WTC11 (cell line): ENCODE measurements around the gene RAC3. TPM values are rescaled to one million over a fixed set of nuclear protein-coding genes. Genes with fewer than 3 reads are reported as not detected.

Source experiments
- ATAC-seq: fragments of 200-7000 bp; cut with Tn5 transposase; 2 replicates; pipeline ENCODE4 v1.10.0; 2021; ENCODE audit warnings: mild to moderate bottlenecking, moderate library complexity
- CTCF ChIA-PET: fragments of 300-600 bp; sonication (Branson Sonifier 250); formaldehyde crosslinking; loops from one replicate; lab custom pipeline; 2021; ENCODE audit warnings: antibody characterized with exemption; lab: Charles Lee
- POLR2A ChIA-PET: fragments of 350-600 bp; sonication (Branson Sonifier 250); formaldehyde crosslinking; loops from one replicate; lab custom pipeline; 2021; ENCODE audit warnings: antibody characterized with exemption; lab: Charles Lee
- DNase-seq: peaks from one replicate; pipeline ENCODE4 v3.0.0; 2021; ENCODE audit warnings: low spot score
- H3K27ac Mint-ChIP-seq: 2 replicates; pipeline ENCODE4 v1.8.0; 2021; ENCODE audit warnings: mixed read lengths
- H3K27me3 Mint-ChIP-seq: 2 replicates; pipeline ENCODE4 v1.8.0; 2021; ENCODE audit warnings: low read depth, mild to moderate bottlenecking, moderate library complexity, mixed read lengths
- H3K36me3 Mint-ChIP-seq: 2 replicates; pipeline ENCODE4 v1.8.0; 2021; ENCODE audit warnings: mixed read lengths
- H3K4me1 Mint-ChIP-seq: 2 replicates; pipeline ENCODE4 v1.8.0; 2022; ENCODE audit warnings: mixed read lengths
- H3K4me3 Mint-ChIP-seq: 2 replicates; pipeline ENCODE4 v1.8.0; 2021; ENCODE audit warnings: mild to moderate bottlenecking, moderate library complexity, mixed read lengths
- H3K9me3 Mint-ChIP-seq: 2 replicates; pipeline ENCODE4 v1.8.0; 2021; ENCODE audit warnings: mixed read lengths
- ARID4B ChIP-seq: sonication (generic); formaldehyde crosslinking; IDR thresholded peaks from 2 replicates; pipeline ENCODE4 v1.8.0; 2023; ENCODE audit warnings: missing genetic modification reagents, mild to moderate bottlenecking, borderline replicate concordance
- ATF6 ChIP-seq: sonication (generic); formaldehyde crosslinking; IDR thresholded peaks from 2 replicates; pipeline ENCODE4 v1.8.1; 2023; ENCODE audit warnings: mild to moderate bottlenecking, missing genetic modification reagents
- E2F5 ChIP-seq: sonication (generic); formaldehyde crosslinking; IDR thresholded peaks from 2 replicates; pipeline ENCODE4 v1.8.1; 2022; ENCODE audit warnings: mild to moderate bottlenecking, moderate library complexity, missing genetic modification reagents
- ELF4 ChIP-seq: sonication (generic); formaldehyde crosslinking; IDR thresholded peaks from 2 replicates; pipeline ENCODE4 v1.8.1; 2022; ENCODE audit warnings: low read depth, mild to moderate bottlenecking, moderate library complexity, missing genetic modification reagents
- ETV6 ChIP-seq: sonication (generic); formaldehyde crosslinking; IDR thresholded peaks from 2 replicates; pipeline ENCODE4 v1.8.1; 2022; ENCODE audit warnings: mild to moderate bottlenecking, missing genetic modification reagents
- FOXP4 ChIP-seq: sonication (generic); formaldehyde crosslinking; IDR thresholded peaks from 2 replicates; pipeline ENCODE4 v1.8.0; 2022; ENCODE audit warnings: mild to moderate bottlenecking, missing genetic modification reagents
- HMGA2 ChIP-seq: fragments of 250-450 bp; sonication (Bioruptor Pico); IDR thresholded peaks from 2 replicates; pipeline ENCODE4 v1.4.0; 2021; ENCODE audit warnings: mild to moderate bottlenecking, moderate library complexity
- JAZF1 ChIP-seq: fragments of 250-450 bp; sonication (Bioruptor Pico); IDR thresholded peaks from 2 replicates; pipeline ENCODE4 v1.9.0; 2021; ENCODE audit warnings: moderate library complexity, mild to moderate bottlenecking, inconsistent platforms
- MLX ChIP-seq: sonication (generic); formaldehyde crosslinking; IDR thresholded peaks from 2 replicates; pipeline ENCODE4 v1.8.1; 2023; ENCODE audit warnings: mild to moderate bottlenecking, missing genetic modification reagents, moderate library complexity
- MYBL2 ChIP-seq: sonication (generic); formaldehyde crosslinking; IDR thresholded peaks from 2 replicates; pipeline ENCODE4 v1.8.1; 2023; ENCODE audit warnings: mild to moderate bottlenecking, moderate library complexity, missing genetic modification reagents
- NFATC4 ChIP-seq: fragments of 250-450 bp; sonication (Bioruptor Pico); IDR thresholded peaks from 2 replicates; pipeline ENCODE4 v1.9.0; 2021; ENCODE audit warnings: mild to moderate bottlenecking
- NFYB ChIP-seq: sonication (generic); formaldehyde crosslinking; conservative IDR thresholded peaks from 2 replicates; pipeline ENCODE4 v1.8.0; 2022; ENCODE audit warnings: low read depth, missing genetic modification reagents
- NR1H2 ChIP-seq: sonication (generic); formaldehyde crosslinking; IDR thresholded peaks from 2 replicates; pipeline ENCODE4 v1.9.0; 2021; ENCODE audit warnings: mild to moderate bottlenecking, moderate library complexity, missing genetic modification reagents
- PRDM15 ChIP-seq: sonication (generic); formaldehyde crosslinking; IDR thresholded peaks from 2 replicates; pipeline ENCODE4 v1.8.0; 2022; ENCODE audit warnings: missing genetic modification reagents
- RELA ChIP-seq: sonication (generic); formaldehyde crosslinking; IDR thresholded peaks from 2 replicates; pipeline ENCODE4 v1.8.1; 2022; ENCODE audit warnings: missing genetic modification reagents, mild to moderate bottlenecking, borderline replicate concordance
- TCF7 ChIP-seq: sonication (generic); formaldehyde crosslinking; IDR thresholded peaks from 2 replicates; pipeline ENCODE4 v1.8.0; 2022; ENCODE audit warnings: mild to moderate bottlenecking, low read depth, missing genetic modification reagents, moderate library complexity
- ZBTB43 ChIP-seq: sonication (generic); formaldehyde crosslinking; IDR thresholded peaks from 2 replicates; pipeline ENCODE4 v1.8.1; 2023; ENCODE audit warnings: mild to moderate bottlenecking, missing genetic modification reagents
- ZNF138 ChIP-seq: sonication (generic); formaldehyde crosslinking; conservative IDR thresholded peaks from 2 replicates; pipeline ENCODE4 v1.8.1; 2022; ENCODE audit warnings: mild to moderate bottlenecking, moderate library complexity, missing genetic modification reagents
- ZNF232 ChIP-seq: sonication (generic); formaldehyde crosslinking; IDR thresholded peaks from 2 replicates; pipeline ENCODE4 v1.8.0; 2022; ENCODE audit warnings: mild to moderate bottlenecking, missing genetic modification reagents
- ZNF396 ChIP-seq: fragments of 250-450 bp; sonication (Bioruptor Pico); IDR thresholded peaks from 2 replicates; pipeline ENCODE4 v1.8.0; 2021; ENCODE audit warnings: mild to moderate bottlenecking, moderate library complexity, borderline replicate concordance
- ZNF671 ChIP-seq: fragments of 250-450 bp; sonication (Bioruptor Pico); IDR thresholded peaks from 2 replicates; pipeline ENCODE4 v1.8.0; 2021; ENCODE audit warnings: mild to moderate bottlenecking
- total RNA-seq: library from RNA; stranded (reverse); gene quantifications from 3 replicates; pipeline ENCODE4 v1.2.3, GENCODE V29; 2021

Gene RAC3
- total RNA-seq, 1 experiment from 2014 or later = 163 TPM

GRCh38 chr17:81998212-81998611 is 33.3 kb upstream of the RAC3 start (continued):
- TF ChIP-seq ELF4 (CRISPR knock-in tag) (no peak), ARID4B (CRISPR knock-in tag) (no peak), RELA (CRISPR knock-in tag) (no peak), ZNF232 (CRISPR knock-in tag) (no peak)
- TF ChIP-seq, all 79 proteins: peak for 0

- Mint-ChIP-seq H3K27ac (no peak overlapping the region), H3K9me3 (no peaks in the 10 kb centered on the region), H3K4me1 (peaks cover 2% of the 10 kb centered on the region), H3K27me3 (no peaks in the 10 kb centered on the region), H3K4me3 (no peak overlapping the region), H3K36me3 (no peaks in the 10 kb centered on the region)
- POLR2A ChIA-PET = no interaction called here
- no peak for ATAC-seq
- no peak for DNase-seq
- CTCF ChIA-PET = interaction anchor here (1.0 kb wide), 1 partner anchor 21 kb away, joined by 4 read pairs; no protein-coding TSS in a partner anchor
- TF ChIP-seq FOXP4 (CRISPR knock-in tag) (no peak), MLX (CRISPR knock-in tag) (no peak), PRDM15 (CRISPR knock-in tag) (no peak), E2F5 (CRISPR knock-in tag) (no peak), HMGA2 (CRISPR knock-in tag) (no peak), NR1H2 (CRISPR knock-in tag) (no peak), TCF7 (CRISPR knock-in tag) (no peak), ZNF671 (CRISPR knock-in tag) (no peak), MYBL2 (CRISPR knock-in tag) (no peak), ATF6 (CRISPR knock-in tag) (no peak), NFYB (CRISPR knock-in tag) (no peak), ZNF138 (CRISPR knock-in tag) (no peak), ZBTB43 (CRISPR knock-in tag) (no peak), JAZF1 (CRISPR knock-in tag) (no peak), NFATC4 (CRISPR knock-in tag) (no peak), ZNF396 (CRISPR knock-in tag) (no peak), ETV6 (CRISPR knock-in tag) (no peak)
These were observed 32.6 kb upstream of the RAC3 start for GRCh38 chr17:81998691-81999438.
